Lower leg skin (tissue), 3 donors: ENCODE measurements around the gene DBH.

ENCODE experiments used
- POLR2A ChIP-seq, 2 donors: fragments of 450-650 bp; IDR thresholded peaks; one replicate each; pipeline ENCODE4 v1.6.1; 2016 to 2017; ENCODE audit warnings: antibody characterized with exemption in 2 of 2, mild to moderate bottlenecking in 1 of 2, moderate library complexity in 1 of 2
- TF ChIP-seq, protein P1 (sequence below), 3 donors: fragments of 450-650 bp; IDR thresholded peaks; one replicate each; pipeline ENCODE4 v1.5.1; 2016; ENCODE audit warnings: antibody characterized with exemption in 3 of 3, mild to moderate bottlenecking in 3 of 3, moderate library complexity in 2 of 3

DNA sequence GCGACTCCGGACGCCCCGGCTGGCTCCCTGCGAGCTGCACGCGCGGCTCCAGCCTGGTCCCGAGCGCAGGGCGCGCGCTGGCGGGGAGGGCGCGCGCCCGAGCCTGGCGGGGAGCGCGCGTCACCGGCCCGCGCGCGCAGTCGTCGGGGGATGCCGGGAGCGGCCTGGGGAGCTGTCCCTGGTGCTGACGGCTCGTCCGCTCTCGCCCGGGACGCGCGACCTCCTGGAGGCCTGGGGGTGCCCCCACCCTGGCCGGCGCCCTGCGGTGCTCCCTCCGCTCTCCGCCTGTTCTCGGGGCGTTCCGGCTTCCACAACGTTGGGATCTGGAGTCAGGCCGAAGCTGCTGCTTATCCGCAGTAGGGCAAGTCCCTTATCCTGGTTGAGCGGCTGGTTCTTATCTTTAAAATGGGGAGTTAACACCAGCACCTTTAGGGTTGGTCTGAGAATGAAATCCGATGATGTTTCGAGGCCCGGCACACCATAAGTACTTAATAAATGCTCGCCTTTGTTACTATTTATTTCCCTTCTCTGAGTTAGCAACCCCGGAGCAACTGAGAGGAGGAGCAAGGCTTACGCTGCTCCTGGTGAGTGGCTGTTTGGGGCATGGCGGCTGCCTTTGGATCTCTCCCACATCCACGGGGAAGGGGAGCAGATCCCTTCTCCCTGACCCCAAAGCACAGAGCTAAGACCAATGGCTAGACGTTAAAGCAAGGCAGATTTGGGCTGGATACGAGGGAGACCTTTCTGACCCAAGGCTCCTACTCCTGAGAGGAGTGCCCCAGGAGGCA lies 26.7 kb upstream of the DBH start, which contains the start of gene FAM163B:
- TF ChIP-seq, protein P1, sequence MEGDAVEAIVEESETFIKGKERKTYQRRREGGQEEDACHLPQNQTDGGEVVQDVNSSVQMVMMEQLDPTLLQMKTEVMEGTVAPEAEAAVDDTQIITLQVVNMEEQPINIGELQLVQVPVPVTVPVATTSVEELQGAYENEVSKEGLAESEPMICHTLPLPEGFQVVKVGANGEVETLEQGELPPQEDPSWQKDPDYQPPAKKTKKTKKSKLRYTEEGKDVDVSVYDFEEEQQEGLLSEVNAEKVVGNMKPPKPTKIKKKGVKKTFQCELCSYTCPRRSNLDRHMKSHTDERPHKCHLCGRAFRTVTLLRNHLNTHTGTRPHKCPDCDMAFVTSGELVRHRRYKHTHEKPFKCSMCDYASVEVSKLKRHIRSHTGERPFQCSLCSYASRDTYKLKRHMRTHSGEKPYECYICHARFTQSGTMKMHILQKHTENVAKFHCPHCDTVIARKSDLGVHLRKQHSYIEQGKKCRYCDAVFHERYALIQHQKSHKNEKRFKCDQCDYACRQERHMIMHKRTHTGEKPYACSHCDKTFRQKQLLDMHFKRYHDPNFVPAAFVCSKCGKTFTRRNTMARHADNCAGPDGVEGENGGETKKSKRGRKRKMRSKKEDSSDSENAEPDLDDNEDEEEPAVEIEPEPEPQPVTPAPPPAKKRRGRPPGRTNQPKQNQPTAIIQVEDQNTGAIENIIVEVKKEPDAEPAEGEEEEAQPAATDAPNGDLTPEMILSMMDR (IDR thresholded peaks at IDR 0.05), result no peak
- no peak for TF ChIP-seq POLR2A (IDR thresholded peaks at IDR 0.05)
